ENCODE data around the gene TRAF2. TPM values are rescaled to one million over a fixed set of nuclear protein-coding genes. Genes with fewer than 3 reads are reported as not detected.
A peak's percentile ranks its signal among the peaks of the same experiment; 100 is the strongest.
"Not testable (repeated sequence)": the region's sequence is repeated elsewhere in the genome, so short reads cannot be mapped to it uniquely, and the experiment has no call there.

The TRAF2 gene, protein sequence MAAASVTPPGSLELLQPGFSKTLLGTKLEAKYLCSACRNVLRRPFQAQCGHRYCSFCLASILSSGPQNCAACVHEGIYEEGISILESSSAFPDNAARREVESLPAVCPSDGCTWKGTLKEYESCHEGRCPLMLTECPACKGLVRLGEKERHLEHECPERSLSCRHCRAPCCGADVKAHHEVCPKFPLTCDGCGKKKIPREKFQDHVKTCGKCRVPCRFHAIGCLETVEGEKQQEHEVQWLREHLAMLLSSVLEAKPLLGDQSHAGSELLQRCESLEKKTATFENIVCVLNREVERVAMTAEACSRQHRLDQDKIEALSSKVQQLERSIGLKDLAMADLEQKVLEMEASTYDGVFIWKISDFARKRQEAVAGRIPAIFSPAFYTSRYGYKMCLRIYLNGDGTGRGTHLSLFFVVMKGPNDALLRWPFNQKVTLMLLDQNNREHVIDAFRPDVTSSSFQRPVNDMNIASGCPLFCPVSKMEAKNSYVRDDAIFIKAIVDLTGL
- 6.2 and 6.8 TPM in 2 replicates for total RNA-seq

DNA sequence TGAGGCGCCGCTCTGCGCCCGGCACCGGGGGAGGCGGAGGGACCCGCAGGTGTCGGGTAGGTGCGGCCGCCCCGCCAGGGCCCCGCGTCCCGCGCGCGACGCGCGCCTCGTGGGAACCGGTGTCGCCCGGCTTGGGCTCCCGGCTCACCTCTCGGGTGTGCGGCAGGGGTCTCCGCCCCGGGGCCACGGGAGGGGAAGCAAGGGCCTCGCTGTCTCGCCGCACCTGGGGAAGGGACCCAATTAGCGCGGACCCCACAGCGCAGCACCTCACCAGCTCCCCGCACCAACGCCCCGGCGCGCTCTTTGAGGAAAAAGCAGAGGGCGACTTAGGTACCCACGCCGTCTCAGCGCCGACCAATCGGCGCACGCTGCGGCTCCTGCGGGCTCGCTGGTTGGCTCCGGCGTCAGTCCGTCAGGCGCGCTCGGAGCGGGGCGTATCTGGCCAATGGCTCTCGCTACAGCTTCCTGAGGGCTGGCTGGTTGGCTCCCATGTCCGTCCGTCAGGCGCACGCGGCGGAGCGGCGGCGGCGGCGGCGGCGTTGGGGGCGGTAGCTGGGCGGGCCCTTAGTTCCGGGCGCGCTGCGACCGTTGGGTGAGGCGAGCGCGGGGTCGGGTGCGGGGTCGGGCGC is at the start of gene TRAF2:
TRAF2 (plus strand) TSS at position 567 of the 629 bp plus-strand sequence. CDS start 12,225 bp downstream, outside the sequence.
- Histone ChIP-seq H3K9me3 (ENCODE audit: low read depth, low read length) (no peaks in the 10 kb centered on the region), H3K27me3 (ENCODE audit: insufficient read depth, low read length) (no peaks in the 10 kb centered on the region), H3K4me1 (ENCODE audit: insufficient read depth, low read length) (peaks cover 19% of the 10 kb centered on the region), H3K36me3 (ENCODE audit: insufficient read depth, low read length) (no peaks in the 10 kb centered on the region), H3K27ac (ENCODE audit: low read depth, low read length) (peak within 1 kb of the TSS; percentile 6), H3K4me2 (ENCODE audit: insufficient read depth, low read length) (peak within 1 kb of the TSS; percentile 91), H4K20me1 (ENCODE audit: insufficient read depth, low read length) (peaks cover 5% of the 10 kb centered on the region), H3K4me3 (ENCODE audit: insufficient read depth, low read length) (peak within 1 kb of the TSS; percentile 79), H3K79me2 (ENCODE audit: insufficient read depth, low read length) (peaks cover 44% of the 10 kb centered on the region), H2AFZ (ENCODE audit: low read length) (peak within 1 kb of the TSS; percentile 92)
- DNase-seq (ENCODE audit: insufficient read length, low spot score, missing footprints), result peak; percentile 100
- TF ChIP-seq, protein P1, sequence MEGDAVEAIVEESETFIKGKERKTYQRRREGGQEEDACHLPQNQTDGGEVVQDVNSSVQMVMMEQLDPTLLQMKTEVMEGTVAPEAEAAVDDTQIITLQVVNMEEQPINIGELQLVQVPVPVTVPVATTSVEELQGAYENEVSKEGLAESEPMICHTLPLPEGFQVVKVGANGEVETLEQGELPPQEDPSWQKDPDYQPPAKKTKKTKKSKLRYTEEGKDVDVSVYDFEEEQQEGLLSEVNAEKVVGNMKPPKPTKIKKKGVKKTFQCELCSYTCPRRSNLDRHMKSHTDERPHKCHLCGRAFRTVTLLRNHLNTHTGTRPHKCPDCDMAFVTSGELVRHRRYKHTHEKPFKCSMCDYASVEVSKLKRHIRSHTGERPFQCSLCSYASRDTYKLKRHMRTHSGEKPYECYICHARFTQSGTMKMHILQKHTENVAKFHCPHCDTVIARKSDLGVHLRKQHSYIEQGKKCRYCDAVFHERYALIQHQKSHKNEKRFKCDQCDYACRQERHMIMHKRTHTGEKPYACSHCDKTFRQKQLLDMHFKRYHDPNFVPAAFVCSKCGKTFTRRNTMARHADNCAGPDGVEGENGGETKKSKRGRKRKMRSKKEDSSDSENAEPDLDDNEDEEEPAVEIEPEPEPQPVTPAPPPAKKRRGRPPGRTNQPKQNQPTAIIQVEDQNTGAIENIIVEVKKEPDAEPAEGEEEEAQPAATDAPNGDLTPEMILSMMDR (IDR thresholded peaks at IDR 0.05; ENCODE audit: extremely low read depth, low read depth, low read length), result no peak

DNA sequence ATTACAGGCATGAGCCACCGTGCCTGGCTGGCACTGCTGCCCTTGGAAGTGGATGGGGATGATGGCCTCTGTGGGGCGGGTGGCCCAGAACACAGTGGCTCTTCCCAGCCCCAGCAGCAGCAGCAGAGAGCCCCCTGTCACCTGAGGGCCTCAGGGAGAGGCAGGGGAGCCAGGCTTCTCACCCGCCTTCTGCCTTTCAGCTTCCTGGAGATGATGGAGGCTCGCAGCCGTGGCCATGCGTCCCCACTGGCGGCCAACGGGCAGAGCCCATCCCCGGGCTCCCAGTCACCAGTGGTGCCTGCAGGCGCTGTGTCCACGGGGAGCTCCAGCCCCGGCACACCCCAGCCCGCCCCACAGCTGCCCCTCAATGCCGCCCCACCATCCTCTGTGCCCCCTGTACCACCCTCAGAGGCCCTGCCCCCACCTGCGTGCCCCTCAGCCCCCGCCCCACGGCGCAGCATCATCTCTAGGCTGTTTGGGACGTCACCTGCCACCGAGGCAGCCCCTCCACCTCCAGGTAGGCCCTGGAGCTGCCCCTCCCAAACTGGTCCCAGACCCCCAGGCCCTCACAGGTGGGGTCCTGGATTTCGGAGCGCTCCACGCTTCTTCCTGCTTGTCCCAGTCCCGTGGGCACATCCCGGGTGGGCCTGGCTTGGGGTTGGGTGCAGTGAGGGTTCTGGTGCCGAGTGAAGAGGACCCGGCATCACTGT is 49.0 kb upstream of the TRAF2 start:
- peaks cover 10% of the 10 kb centered on the region for H3K36me3 ChIP-seq (ENCODE audit: insufficient read depth, low read length)
- H3K4me1 ChIP-seq (ENCODE audit: insufficient read depth, low read length), result peaks cover 11% of the 10 kb centered on the region
- no peak for DNase-seq (ENCODE audit: insufficient read length, low spot score, missing footprints)
- H3K9me3 ChIP-seq (ENCODE audit: low read depth, low read length), result no peaks in the 10 kb centered on the region
- H3K79me2 ChIP-seq (ENCODE audit: insufficient read depth, low read length), result no peaks in the 10 kb centered on the region
- H2AFZ ChIP-seq (ENCODE audit: low read length), result no peak overlapping the region
- peaks cover 6% of the 10 kb centered on the region for H4K20me1 ChIP-seq (ENCODE audit: insufficient read depth, low read length)
- no peaks in the 10 kb centered on the region for H3K27me3 ChIP-seq (ENCODE audit: insufficient read depth, low read length)
- no peak overlapping the region for H3K27ac ChIP-seq (ENCODE audit: low read depth, low read length)
- TF ChIP-seq, protein P1 (IDR thresholded peaks at IDR 0.05; ENCODE audit: extremely low read depth, low read depth, low read length), result no peak
- H3K4me3 ChIP-seq (ENCODE audit: insufficient read depth, low read length), result no peak overlapping the region
- H3K4me2 ChIP-seq (ENCODE audit: insufficient read depth, low read length), result no peak overlapping the region

DNA sequence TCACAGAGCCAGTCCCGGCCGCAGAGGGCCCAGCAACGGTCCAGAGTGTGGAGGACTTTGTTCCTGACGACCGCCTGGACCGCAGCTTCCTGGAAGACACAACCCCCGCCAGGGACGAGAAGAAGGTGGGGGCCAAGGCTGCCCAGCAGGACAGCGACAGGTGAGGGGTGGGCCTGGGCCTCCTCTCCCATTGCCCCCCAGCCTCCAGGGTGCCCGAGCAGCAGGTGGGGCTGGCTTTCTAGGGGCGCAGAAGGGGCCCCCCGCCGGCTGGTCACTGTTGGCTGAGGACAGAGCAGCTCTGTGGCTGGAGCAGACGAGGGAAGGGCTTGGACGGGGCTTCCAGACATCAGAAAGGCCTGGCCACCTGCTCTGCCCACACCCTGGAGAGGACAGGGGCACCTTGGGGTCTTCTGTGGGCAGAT is 48.4 kb upstream of the TRAF2 start:
- H3K4me1 ChIP-seq (ENCODE audit: insufficient read depth, low read length), result peaks cover 14% of the 10 kb centered on the region

DNA sequence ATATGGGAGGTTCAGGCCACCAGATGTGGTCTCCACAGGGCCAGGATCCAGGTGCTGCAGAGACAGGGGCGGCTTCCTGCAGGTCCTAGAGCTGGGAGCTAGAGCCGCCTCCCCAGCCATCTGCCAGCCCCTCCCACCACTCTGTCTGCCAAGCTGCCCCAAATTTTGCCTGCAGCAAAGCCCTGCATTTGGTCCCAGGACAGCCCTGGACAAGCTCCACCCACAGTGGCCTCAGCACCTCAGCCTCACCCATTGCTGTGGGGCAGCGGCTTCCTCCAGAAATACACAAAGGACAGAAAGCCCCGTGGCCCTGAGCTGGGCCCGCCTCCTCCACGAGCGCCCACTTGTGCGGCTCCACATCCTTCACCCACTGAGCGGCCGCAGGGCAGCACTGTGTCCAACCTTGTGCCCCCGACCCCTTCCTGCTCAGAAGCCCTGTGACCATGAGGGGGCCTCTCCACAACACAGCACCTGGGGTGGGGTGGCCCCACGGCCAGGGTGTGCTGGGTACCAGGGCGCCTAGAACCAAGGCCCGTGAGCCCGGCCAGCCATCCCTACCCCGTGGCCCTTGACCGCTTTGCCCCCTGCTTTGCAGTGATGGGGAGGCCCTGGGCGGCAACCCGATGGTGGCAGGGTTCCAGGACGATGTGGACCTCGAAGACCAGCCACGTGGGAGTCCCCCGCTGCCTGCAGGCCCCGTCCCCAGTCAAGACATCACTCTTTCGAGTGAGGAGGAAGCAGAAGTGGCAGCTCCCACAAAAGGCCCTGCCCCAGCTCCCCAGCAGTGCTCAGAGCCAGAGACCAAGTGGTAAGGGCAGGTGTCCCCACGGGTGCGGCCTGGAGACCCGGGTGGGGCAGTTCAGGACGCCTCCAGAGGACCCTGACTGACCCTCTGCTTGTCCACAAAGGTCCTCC is 47.7 kb upstream of the TRAF2 start:
- Histone ChIP-seq H3K4me3 (ENCODE audit: insufficient read depth, low read length) (no peak overlapping the region), H3K79me2 (ENCODE audit: insufficient read depth, low read length) (no peaks in the 10 kb centered on the region), H3K36me3 (ENCODE audit: insufficient read depth, low read length) (peaks cover 9% of the 10 kb centered on the region), H3K4me2 (ENCODE audit: insufficient read depth, low read length) (no peak overlapping the region), H3K9me3 (ENCODE audit: low read depth, low read length) (no peaks in the 10 kb centered on the region), H3K4me1 (ENCODE audit: insufficient read depth, low read length) (peaks cover 14% of the 10 kb centered on the region), H4K20me1 (ENCODE audit: insufficient read depth, low read length) (peaks cover 6% of the 10 kb centered on the region), H3K27me3 (ENCODE audit: insufficient read depth, low read length) (no peaks in the 10 kb centered on the region), H3K27ac (ENCODE audit: low read depth, low read length) (no peak overlapping the region), H2AFZ (ENCODE audit: low read length) (no peak overlapping the region)
- TF ChIP-seq, protein P1 (IDR thresholded peaks at IDR 0.05; ENCODE audit: extremely low read depth, low read depth, low read length), result no peak
- no peak for DNase-seq (ENCODE audit: insufficient read length, low spot score, missing footprints)

More for the DNA sequence above, 48.4 kb upstream of the TRAF2 start:
- not testable (repeated sequence) for H4K20me1 ChIP-seq (ENCODE audit: insufficient read depth, low read length); H2AFZ ChIP-seq (ENCODE audit: low read length); H3K27ac ChIP-seq (ENCODE audit: low read depth, low read length); H3K79me2 ChIP-seq (ENCODE audit: insufficient read depth, low read length); H3K4me2 ChIP-seq (ENCODE audit: insufficient read depth, low read length); H3K4me3 ChIP-seq (ENCODE audit: insufficient read depth, low read length); DNase-seq (ENCODE audit: insufficient read length, low spot score, missing footprints); H3K27me3 ChIP-seq (ENCODE audit: insufficient read depth, low read length); H3K9me3 ChIP-seq (ENCODE audit: low read depth, low read length)
- H3K36me3 ChIP-seq (ENCODE audit: insufficient read depth, low read length), result peaks cover 10% of the 10 kb centered on the region
